Measurements from ENCODE around the gene ZNF579. TPM values are rescaled to one million over a fixed set of nuclear protein-coding genes. Genes with fewer than 3 reads are reported as not detected.

Gene ZNF579
- total RNA-seq, 1 donor = 4.4 TPM

- TF ChIP-seq, protein P1, sequence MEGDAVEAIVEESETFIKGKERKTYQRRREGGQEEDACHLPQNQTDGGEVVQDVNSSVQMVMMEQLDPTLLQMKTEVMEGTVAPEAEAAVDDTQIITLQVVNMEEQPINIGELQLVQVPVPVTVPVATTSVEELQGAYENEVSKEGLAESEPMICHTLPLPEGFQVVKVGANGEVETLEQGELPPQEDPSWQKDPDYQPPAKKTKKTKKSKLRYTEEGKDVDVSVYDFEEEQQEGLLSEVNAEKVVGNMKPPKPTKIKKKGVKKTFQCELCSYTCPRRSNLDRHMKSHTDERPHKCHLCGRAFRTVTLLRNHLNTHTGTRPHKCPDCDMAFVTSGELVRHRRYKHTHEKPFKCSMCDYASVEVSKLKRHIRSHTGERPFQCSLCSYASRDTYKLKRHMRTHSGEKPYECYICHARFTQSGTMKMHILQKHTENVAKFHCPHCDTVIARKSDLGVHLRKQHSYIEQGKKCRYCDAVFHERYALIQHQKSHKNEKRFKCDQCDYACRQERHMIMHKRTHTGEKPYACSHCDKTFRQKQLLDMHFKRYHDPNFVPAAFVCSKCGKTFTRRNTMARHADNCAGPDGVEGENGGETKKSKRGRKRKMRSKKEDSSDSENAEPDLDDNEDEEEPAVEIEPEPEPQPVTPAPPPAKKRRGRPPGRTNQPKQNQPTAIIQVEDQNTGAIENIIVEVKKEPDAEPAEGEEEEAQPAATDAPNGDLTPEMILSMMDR (IDR thresholded peaks at IDR 0.05; ENCODE audit: insufficient read depth, low read length) = no peak
- no peak for DNase-seq (ENCODE audit: low read depth)
- H3K4me3 ChIP-seq (ENCODE audit: low read depth, low read length) = no peak overlapping the region
Observed at GRCh38 chr19:55527197-55528029, 53.2 kb downstream of the ZNF579 start.

Other genes starting within 250 kb of the ZNF579 start
- 6.7 and 22.2 TPM in 2 replicates for gene KMT5C, start 241.0 kb downstream of the ZNF579 start, total RNA-seq (ENCODE audit: low replicate concordance)
- not detected in 2 replicates for gene COX6B2, start 226.1 kb downstream of the ZNF579 start, total RNA-seq (ENCODE audit: low replicate concordance)
- gene GARIN5B, start 217.6 kb downstream of the ZNF579 start, total RNA-seq (ENCODE audit: low replicate concordance) = not detected in 2 replicates
- 1.6 and 2.2 TPM in 2 replicates for gene IL11, start 210.4 kb downstream of the ZNF579 start, total RNA-seq (ENCODE audit: low replicate concordance)
- gene TMEM190, start 204.0 kb downstream of the ZNF579 start, total RNA-seq (ENCODE audit: low replicate concordance) = not detected in 2 replicates
- gene TMEM238, start 196.6 kb downstream of the ZNF579 start, total RNA-seq (ENCODE audit: low replicate concordance) = not detected in 2 replicates
- 88.6 and 829 TPM in 2 replicates for gene RPL28, start 194.9 kb downstream of the ZNF579 start, total RNA-seq (ENCODE audit: low replicate concordance)
- gene UBE2S, start 173.1 kb downstream of the ZNF579 start, total RNA-seq (ENCODE audit: low replicate concordance) = 22.6 and 65.4 TPM in 2 replicates
- gene SHISA7, start 137.5 kb downstream of the ZNF579 start, total RNA-seq (ENCODE audit: low replicate concordance) = not detected in 2 replicates
- 24.4 and 41.3 TPM in 2 replicates for gene ISOC2, start 119.2 kb downstream of the ZNF579 start, total RNA-seq (ENCODE audit: low replicate concordance)
- gene C19orf85, start 116.1 kb downstream of the ZNF579 start, total RNA-seq (ENCODE audit: low replicate concordance) = not detected in 2 replicates
- 0.33 and 3.8 TPM in 2 replicates for gene ZNF628, start 104.2 kb downstream of the ZNF579 start, total RNA-seq (ENCODE audit: low replicate concordance)
- 8.3 and 17.5 TPM in 2 replicates for gene NAT14, start 95.7 kb downstream of the ZNF579 start, total RNA-seq (ENCODE audit: low replicate concordance)
- gene SSC5D, start 92.4 kb downstream of the ZNF579 start, total RNA-seq (ENCODE audit: low replicate concordance) = 10.7 and 18.7 TPM in 2 replicates
- gene SBK2, start 43.7 kb downstream of the ZNF579 start, total RNA-seq (ENCODE audit: low replicate concordance) = not detected in 2 replicates
- 0.25 TPM in 1 of 2 replicates, not detected in the other for gene SBK3, start 35.3 kb downstream of the ZNF579 start, total RNA-seq (ENCODE audit: low replicate concordance)
- 3.5 and 4.7 TPM in 2 replicates for gene FIZ1, start 18.7 kb upstream of the ZNF579 start, total RNA-seq (ENCODE audit: low replicate concordance)
- 1.7 and 10.8 TPM in 2 replicates for gene ZNF524, start 19.4 kb upstream of the ZNF579 start, total RNA-seq (ENCODE audit: low replicate concordance)
- 0.08 and 1.5 TPM in 2 replicates for gene ZNF865, start 24.8 kb upstream of the ZNF579 start, total RNA-seq (ENCODE audit: low replicate concordance)
- 2.8 and 4.8 TPM in 2 replicates for gene ZNF784, start 43.7 kb upstream of the ZNF579 start, total RNA-seq (ENCODE audit: low replicate concordance)
- gene ZNF580, start 60.2 kb upstream of the ZNF579 start, total RNA-seq (ENCODE audit: low replicate concordance) = 6.3 and 10.0 TPM in 2 replicates
- gene ZNF581, start 62.8 kb upstream of the ZNF579 start, total RNA-seq (ENCODE audit: low replicate concordance) = 13.9 and 41.5 TPM in 2 replicates
- gene CCDC106, start 67.4 kb upstream of the ZNF579 start, total RNA-seq (ENCODE audit: low replicate concordance) = 8.5 and 16.0 TPM in 2 replicates
- gene U2AF2, start 74.2 kb upstream of the ZNF579 start, total RNA-seq (ENCODE audit: low replicate concordance) = 69.5 and 71.4 TPM in 2 replicates
- 60.6 and 73.8 TPM in 2 replicates for gene EPN1, start 94.4 kb upstream of the ZNF579 start, total RNA-seq (ENCODE audit: low replicate concordance)
- not detected in 2 replicates for gene NLRP9, start 157.6 kb upstream of the ZNF579 start, total RNA-seq (ENCODE audit: low replicate concordance)
- not detected in 2 replicates for gene RFPL4A, start 178.2 kb upstream of the ZNF579 start, total RNA-seq (ENCODE audit: low replicate concordance)
- gene RFPL4AL1, start 188.3 kb upstream of the ZNF579 start, total RNA-seq (ENCODE audit: low replicate concordance) = not detected in 2 replicates

Data from fibroblast of the aortic adventitia (primary cell).